GM12875 (cell line): Measurements from ENCODE around the gene HERC2.

Experiments
- H3K4me3 ChIP-seq: one replicate; pipeline ENCODE4 v1.5.1; 2011; ENCODE audit warnings: low read depth, low read length, control low read depth
- CTCF ChIP-seq: IDR thresholded peaks from 2 replicates; pipeline ENCODE4 v1.5.1; 2011; ENCODE audit warnings: low read depth, mild to moderate bottlenecking, control low read depth, inconsistent platforms, low read length, moderate library complexity, borderline replicate concordance; ENCODE audit not compliant: insufficient read depth

HERC2 gene

GRCh38 chr15:28262438-28262837 lies 59.5 kb downstream of the HERC2 start:
- no peak for TF ChIP-seq CTCF
- no peak overlapping the region for H3K4me3 ChIP-seq

- no peak overlapping the region for H3K4me3 ChIP-seq
- no peak for TF ChIP-seq CTCF
These were observed 61.3 kb downstream of the HERC2 start for GRCh38 chr15:28260722-28261121.

GRCh38 chr15:28260317-28260716 lies 61.7 kb downstream of the HERC2 start:
- H3K4me3 ChIP-seq, result no peak overlapping the region
- TF ChIP-seq CTCF, result no peak

DNA sequence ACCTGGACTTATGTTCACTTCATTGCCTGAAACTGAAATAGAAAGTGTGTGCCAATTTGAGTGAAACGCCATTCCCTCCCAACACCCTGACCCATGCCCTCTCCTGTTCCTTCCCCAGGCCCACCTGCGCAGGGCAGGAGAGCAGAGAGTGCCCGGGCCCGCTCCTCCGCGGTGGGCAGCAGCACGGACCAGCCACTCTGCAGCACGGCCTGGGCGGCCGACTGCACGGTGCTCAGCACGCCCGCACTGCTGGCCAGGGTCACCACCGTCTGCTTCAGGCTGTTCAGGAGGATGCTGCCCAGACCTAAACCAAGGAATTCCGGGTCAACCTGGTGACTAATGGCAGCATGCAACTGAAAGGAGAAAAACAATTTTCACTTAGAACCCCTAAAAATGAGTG lies 66.0 kb downstream of the HERC2 start:
- TF ChIP-seq CTCF, result no peak
- H3K4me3 ChIP-seq, result no peak overlapping the region

- no peak overlapping the region for H3K4me3 ChIP-seq
- no peak for TF ChIP-seq CTCF
These were observed 69.1 kb downstream of the HERC2 start for GRCh38 chr15:28252831-28253230.

DNA sequence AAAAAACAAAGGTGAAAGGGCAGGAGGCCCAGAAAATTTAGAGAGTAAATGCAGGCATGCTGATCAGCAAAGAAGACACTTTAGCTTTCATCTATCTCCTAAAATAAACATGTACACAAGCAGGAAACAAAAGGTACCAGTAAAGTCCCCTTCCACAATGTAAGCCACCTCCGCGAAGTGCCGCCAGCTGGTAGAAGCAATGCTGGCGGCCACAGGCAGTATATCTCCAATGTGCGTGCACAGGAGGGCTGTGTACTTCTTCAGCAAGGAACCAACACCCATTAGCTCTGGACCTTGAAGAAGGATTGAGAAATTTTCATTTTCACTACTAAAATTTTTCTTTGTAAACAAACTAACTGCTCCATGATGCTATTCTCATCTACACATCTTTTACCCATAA lies 75.4 kb downstream of the HERC2 start:
- no peak for TF ChIP-seq CTCF
- H3K4me3 ChIP-seq, result no peak overlapping the region

GRCh38 chr15:28243901-28244300 lies 78.1 kb downstream of the HERC2 start:
- no peak for TF ChIP-seq CTCF
- H3K4me3 ChIP-seq, result no peak overlapping the region
